ENCODE measurements around the gene CFAP97D1.

Gene CFAP97D1

GRCh38 chr17:43829738-43830137 lies 49.5 kb downstream of the CFAP97D1 start:
- no peak for DNase-seq (ENCODE audit: low spot score)

GRCh38 chr17:43830510-43831140 lies 50.4 kb downstream of the CFAP97D1 start:
- DNase-seq (ENCODE audit: low spot score), result no peak

- DNase-seq (ENCODE audit: low spot score), result no peak
Measured at GRCh38 chr17:43831633-43832032, 51.4 kb downstream of the CFAP97D1 start.

GRCh38 chr17:43832168-43832975 lies 52.1 kb downstream of the CFAP97D1 start:
- DNase-seq (ENCODE audit: low spot score), result no peak

- peak; percentile 32 for DNase-seq (ENCODE audit: low spot score)
Measured at GRCh38 chr17:43832976-43833829, 53.0 kb downstream of the CFAP97D1 start, which contains the start of gene MPP3. Gene MPP3 (minus strand): TSS chr17:43833146. CDS start chr17:43831906, 1,240 bp downstream.

- DNase-seq (ENCODE audit: low spot score), result no peak
Measured at GRCh38 chr17:43834106-43834505, 53.9 kb downstream of the CFAP97D1 start.
